ENCODE data around the gene CASR.

The CASR gene

GRCh38 chr3:122332551-122332950 is 149.1 kb downstream of the CASR start:
- DNase-seq (ENCODE audit: low read depth): no peak
- H3K4me3 ChIP-seq (ENCODE audit: low read length): no peak overlapping the region
- TF ChIP-seq CTCF (IDR thresholded peaks at IDR 0.05; ENCODE audit: insufficient read depth, low read depth, low read length, missing control alignments): no peak

All from epithelial cell of esophagus (primary cell).